Body of pancreas (tissue), 4 donors: ENCODE results near the gene HECW1. TPM values are rescaled to one million over a fixed set of nuclear protein-coding genes. Genes with fewer than 3 reads are reported as not detected.

Source experiments
- ATAC-seq: fragments of 150-250 bp; one replicate; pipeline ENCODE4 v1.9.1; 2016
- DNase-seq, 4 donors: peaks; one replicate each; pipeline ENCODE4 v3.0.0-alpha.2; 2019
- H3K27ac ChIP-seq, 4 donors: fragments of 200-600 bp; sonication (generic); 1 replicate in 3 of 4; 2 replicates in 1 of 4; pipeline versions ENCODE4 v1.5.1 to v1.6.1; 2016 to 2019; ENCODE audit warnings: mild to moderate bottlenecking in 1 of 4, mixed read lengths in 1 of 4, moderate library complexity in 1 of 4
- H3K27me3 ChIP-seq, 2 donors: fragments of 200-600 bp; sonication (generic); one replicate each; pipeline ENCODE4 v1.6.0; 2016; ENCODE audit warnings: mild to moderate bottlenecking in 1 of 2
- H3K36me3 ChIP-seq, 2 donors: fragments of 200-600 bp; sonication (generic); replicated peaks in 1 of 2; 2 replicates each; pipeline ENCODE4 v1.5.1; 2016; ENCODE audit warnings: low read depth in 2 of 2; ENCODE audit not compliant: insufficient read depth in 1 of 2
- H3K4me1 ChIP-seq: fragments of 200-600 bp; sonication (generic); one replicate; pipeline ENCODE4 v1.6.0; 2016
- H3K4me3 ChIP-seq, 2 donors: fragments of 200-600 bp; sonication (generic); 1 replicate in 1 of 2; 2 replicates in 1 of 2; pipeline ENCODE4 v1.5.1; 2016 to 2019
- H3K9me3 ChIP-seq, 3 donors: fragments of 200-600 bp; sonication (generic); 1 replicate in 2 of 3; 2 replicates in 1 of 3; pipeline ENCODE4 v1.5.1; 2016
- POLR2A ChIP-seq, 3 donors: fragments of 450-650 bp; IDR thresholded peaks; one replicate each; pipeline ENCODE4 v1.6.1; 2016; ENCODE audit warnings: antibody characterized with exemption in 3 of 3, mild to moderate bottlenecking in 2 of 3
- WGBS, 2 donors: methylation state at CpG; one replicate each; pipeline ENCODE4 v1.1.5; 2017; 5-methylcytosine and 5-hydroxymethylcytosine counted together
- intact Hi-C: fragments of 100-400 bp; cut with DNase I; formaldehyde crosslinking; loops from one replicate; pipeline ENCODE4 v1.15.1; 2023
- total RNA-seq, 2 donors: library from RNA; depleted of rRNA; stranded (reverse); fragments of >200 nt; gene quantifications; one replicate each; pipeline ENCODE4 v1.1.0, GENCODE V29; 2016
- TF ChIP-seq, protein P1 (sequence below), 7 experiments: fragments of 450-650 bp in 4 of 7; fragments of 200-600 bp in 3 of 7; sonication (generic) in 3 of 7; IDR thresholded peaks; one replicate each; pipeline ENCODE4 v1.5.1; 2016 to 2019; ENCODE audit warnings: antibody characterized with exemption in 7 of 7

HECW1 gene
- total RNA-seq, 2 donors from 2014 or later, result under 0.01 TPM; not detected in 1

GRCh38 chr7:43076606-43077005, 35.8 kb upstream of the HECW1 start:
- Histone ChIP-seq H3K27me3 (no peaks in the 10 kb centered on the region), H3K27ac (no peak overlapping the region), H3K36me3 (no peaks in the 10 kb centered on the region), H3K4me1 (no peaks in the 10 kb centered on the region), H3K9me3 (no peaks in the 10 kb centered on the region), H3K4me3 (no peak overlapping the region)
- intact Hi-C loops, result no loop called here
- TF ChIP-seq, protein P1, sequence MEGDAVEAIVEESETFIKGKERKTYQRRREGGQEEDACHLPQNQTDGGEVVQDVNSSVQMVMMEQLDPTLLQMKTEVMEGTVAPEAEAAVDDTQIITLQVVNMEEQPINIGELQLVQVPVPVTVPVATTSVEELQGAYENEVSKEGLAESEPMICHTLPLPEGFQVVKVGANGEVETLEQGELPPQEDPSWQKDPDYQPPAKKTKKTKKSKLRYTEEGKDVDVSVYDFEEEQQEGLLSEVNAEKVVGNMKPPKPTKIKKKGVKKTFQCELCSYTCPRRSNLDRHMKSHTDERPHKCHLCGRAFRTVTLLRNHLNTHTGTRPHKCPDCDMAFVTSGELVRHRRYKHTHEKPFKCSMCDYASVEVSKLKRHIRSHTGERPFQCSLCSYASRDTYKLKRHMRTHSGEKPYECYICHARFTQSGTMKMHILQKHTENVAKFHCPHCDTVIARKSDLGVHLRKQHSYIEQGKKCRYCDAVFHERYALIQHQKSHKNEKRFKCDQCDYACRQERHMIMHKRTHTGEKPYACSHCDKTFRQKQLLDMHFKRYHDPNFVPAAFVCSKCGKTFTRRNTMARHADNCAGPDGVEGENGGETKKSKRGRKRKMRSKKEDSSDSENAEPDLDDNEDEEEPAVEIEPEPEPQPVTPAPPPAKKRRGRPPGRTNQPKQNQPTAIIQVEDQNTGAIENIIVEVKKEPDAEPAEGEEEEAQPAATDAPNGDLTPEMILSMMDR (IDR thresholded peaks at IDR 0.05), result no peak
- no peak for TF ChIP-seq POLR2A (IDR thresholded peaks at IDR 0.05)
- WGBS, 2 donors, result 78 to 80% methylated on average over 14 of the region's 14 CpGs
- ATAC-seq, result no peak
- DNase-seq, result no peak

DNA sequence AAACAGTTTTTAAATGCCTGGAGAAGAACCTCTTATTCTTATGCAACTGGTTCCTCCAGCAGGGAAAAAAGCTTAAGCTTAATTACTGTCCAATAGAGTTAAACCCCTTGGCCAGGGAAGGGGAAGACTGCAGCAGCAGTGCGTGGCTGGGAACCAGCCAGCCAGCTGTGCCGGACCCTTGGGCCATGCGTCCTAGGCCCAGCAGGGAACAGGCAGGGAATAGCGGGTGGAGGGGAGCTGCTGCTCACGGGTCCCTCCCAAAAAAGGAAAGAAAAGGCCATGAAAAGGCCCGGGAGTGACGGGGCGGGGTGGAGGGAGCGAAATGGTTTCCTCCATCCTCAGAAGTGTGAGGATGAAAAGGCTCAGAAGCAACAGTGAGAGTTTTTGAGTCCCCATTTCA, 35.2 kb upstream of the HECW1 start:
- DNase-seq, result no peak
- WGBS, 2 donors, result 72 to 79% methylated on average over 9 of the region's 9 CpGs
- intact Hi-C loops, result no loop called here

GRCh38 chr7:43077732-43078391, 34.6 kb upstream of the HECW1 start:
- intact Hi-C loops, result no loop called here
- Histone ChIP-seq H3K9me3 (no peaks in the 10 kb centered on the region), H3K36me3 (no peaks in the 10 kb centered on the region), H3K27me3 (no peaks in the 10 kb centered on the region), H3K4me1 (no peaks in the 10 kb centered on the region), H3K27ac (no peak overlapping the region), H3K4me3 (no peak overlapping the region)
- ATAC-seq (no peak), DNase-seq (no peak)
- 41 to 43% methylated on average over 7 of the region's 7 CpGs for WGBS, 2 donors
- TF ChIP-seq, protein P1 (IDR thresholded peaks at IDR 0.05), result no peak
- no peak for TF ChIP-seq POLR2A (IDR thresholded peaks at IDR 0.05)

More for the DNA sequence above, 35.2 kb upstream of the HECW1 start:
- no peaks in the 10 kb centered on the region for H3K36me3 ChIP-seq
- no peaks in the 10 kb centered on the region for H3K27me3 ChIP-seq
- H3K4me1 ChIP-seq, result no peaks in the 10 kb centered on the region
- no peak for ATAC-seq
- no peak overlapping the region for H3K4me3 ChIP-seq
- TF ChIP-seq POLR2A (IDR thresholded peaks at IDR 0.05), result no peak
- TF ChIP-seq, protein P1 (IDR thresholded peaks at IDR 0.05), result no peak
- no peak overlapping the region for H3K27ac ChIP-seq
- no peaks in the 10 kb centered on the region for H3K9me3 ChIP-seq

DNA sequence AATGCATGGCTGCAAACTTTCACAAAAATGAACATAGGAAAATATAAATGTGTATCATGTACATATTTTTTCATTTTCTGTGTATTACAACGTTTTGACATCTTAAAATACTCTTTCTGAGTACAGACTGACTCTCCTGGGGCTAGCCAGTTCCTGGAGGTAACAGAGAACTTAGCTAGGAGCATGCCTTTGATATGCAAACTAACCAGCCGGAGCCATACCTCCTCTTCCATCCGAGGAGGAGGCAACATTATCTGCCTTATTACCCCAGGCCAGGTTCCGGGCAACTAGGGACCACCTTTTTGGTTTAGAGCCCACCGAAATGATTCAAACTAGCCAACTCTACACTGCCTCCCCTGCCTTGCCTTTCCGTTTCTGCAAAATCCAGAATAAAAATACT, 33.7 kb upstream of the HECW1 start:
- H3K4me3 ChIP-seq, result no peak overlapping the region
- 41 to 54% methylated on average over 6 of the region's 6 CpGs for WGBS, 2 donors
- intact Hi-C loops, result no loop called here
- H3K4me1 ChIP-seq, result no peaks in the 10 kb centered on the region
- H3K9me3 ChIP-seq, result no peaks in the 10 kb centered on the region
- H3K27me3 ChIP-seq, result no peaks in the 10 kb centered on the region
- TF ChIP-seq, protein P1 (IDR thresholded peaks at IDR 0.05), result no peak
- no peak for TF ChIP-seq POLR2A (IDR thresholded peaks at IDR 0.05)
- no peak overlapping the region for H3K27ac ChIP-seq
- no peak for DNase-seq
- ATAC-seq, result no peak
- H3K36me3 ChIP-seq, result no peaks in the 10 kb centered on the region

- intact Hi-C loops, result no loop called here
- no peak for ATAC-seq
- Histone ChIP-seq H3K4me1 (no peaks in the 10 kb centered on the region), H3K9me3 (no peaks in the 10 kb centered on the region), H3K27ac (no peak overlapping the region), H3K4me3 (no peak overlapping the region), H3K36me3 (no peaks in the 10 kb centered on the region), H3K27me3 (no peaks in the 10 kb centered on the region)
- DNase-seq, result no peak
- 43 to 56% methylated on average over 4 of the region's 4 CpGs for WGBS, 2 donors
- TF ChIP-seq POLR2A (IDR thresholded peaks at IDR 0.05), result no peak
- TF ChIP-seq, protein P1 (IDR thresholded peaks at IDR 0.05), result no peak
These were observed 30.8 kb upstream of the HECW1 start for GRCh38 chr7:43081603-43082002.
